B cell (primary cell): ENCODE data around the gene CCDC170.

Experiments
- EZH2 ChIP-seq: IDR thresholded peaks from 2 replicates; pipeline ENCODE4 v1.6.1; 2012; ENCODE audit warnings: borderline replicate concordance, low read depth, mild to moderate bottlenecking, moderate library complexity, low read length; ENCODE audit not compliant: insufficient read depth, poor library complexity, severe bottlenecking
- TF ChIP-seq, protein P1 (sequence below): fragments of 200-600 bp; IDR thresholded peaks from one replicate; pipeline ENCODE4 v1.8.0; 2022; ENCODE audit warnings: antibody characterized with exemption, mild to moderate bottlenecking

GRCh38 chr6:151495380-151495779 lies 1.6 kb downstream of the CCDC170 start:
- TF ChIP-seq, protein P1, sequence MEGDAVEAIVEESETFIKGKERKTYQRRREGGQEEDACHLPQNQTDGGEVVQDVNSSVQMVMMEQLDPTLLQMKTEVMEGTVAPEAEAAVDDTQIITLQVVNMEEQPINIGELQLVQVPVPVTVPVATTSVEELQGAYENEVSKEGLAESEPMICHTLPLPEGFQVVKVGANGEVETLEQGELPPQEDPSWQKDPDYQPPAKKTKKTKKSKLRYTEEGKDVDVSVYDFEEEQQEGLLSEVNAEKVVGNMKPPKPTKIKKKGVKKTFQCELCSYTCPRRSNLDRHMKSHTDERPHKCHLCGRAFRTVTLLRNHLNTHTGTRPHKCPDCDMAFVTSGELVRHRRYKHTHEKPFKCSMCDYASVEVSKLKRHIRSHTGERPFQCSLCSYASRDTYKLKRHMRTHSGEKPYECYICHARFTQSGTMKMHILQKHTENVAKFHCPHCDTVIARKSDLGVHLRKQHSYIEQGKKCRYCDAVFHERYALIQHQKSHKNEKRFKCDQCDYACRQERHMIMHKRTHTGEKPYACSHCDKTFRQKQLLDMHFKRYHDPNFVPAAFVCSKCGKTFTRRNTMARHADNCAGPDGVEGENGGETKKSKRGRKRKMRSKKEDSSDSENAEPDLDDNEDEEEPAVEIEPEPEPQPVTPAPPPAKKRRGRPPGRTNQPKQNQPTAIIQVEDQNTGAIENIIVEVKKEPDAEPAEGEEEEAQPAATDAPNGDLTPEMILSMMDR = no peak
- no peak for TF ChIP-seq EZH2
